Measurements from ENCODE around the gene HGF.

- TF ChIP-seq, protein P1, sequence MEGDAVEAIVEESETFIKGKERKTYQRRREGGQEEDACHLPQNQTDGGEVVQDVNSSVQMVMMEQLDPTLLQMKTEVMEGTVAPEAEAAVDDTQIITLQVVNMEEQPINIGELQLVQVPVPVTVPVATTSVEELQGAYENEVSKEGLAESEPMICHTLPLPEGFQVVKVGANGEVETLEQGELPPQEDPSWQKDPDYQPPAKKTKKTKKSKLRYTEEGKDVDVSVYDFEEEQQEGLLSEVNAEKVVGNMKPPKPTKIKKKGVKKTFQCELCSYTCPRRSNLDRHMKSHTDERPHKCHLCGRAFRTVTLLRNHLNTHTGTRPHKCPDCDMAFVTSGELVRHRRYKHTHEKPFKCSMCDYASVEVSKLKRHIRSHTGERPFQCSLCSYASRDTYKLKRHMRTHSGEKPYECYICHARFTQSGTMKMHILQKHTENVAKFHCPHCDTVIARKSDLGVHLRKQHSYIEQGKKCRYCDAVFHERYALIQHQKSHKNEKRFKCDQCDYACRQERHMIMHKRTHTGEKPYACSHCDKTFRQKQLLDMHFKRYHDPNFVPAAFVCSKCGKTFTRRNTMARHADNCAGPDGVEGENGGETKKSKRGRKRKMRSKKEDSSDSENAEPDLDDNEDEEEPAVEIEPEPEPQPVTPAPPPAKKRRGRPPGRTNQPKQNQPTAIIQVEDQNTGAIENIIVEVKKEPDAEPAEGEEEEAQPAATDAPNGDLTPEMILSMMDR (IDR thresholded peaks at IDR 0.05; ENCODE audit: poor library complexity), result no peak
- TF ChIP-seq EZH2phosphoT487 (IDR thresholded peaks at IDR 0.05; ENCODE audit: low read depth, severe bottlenecking, unreplicated experiment), result no peak
Observed at GRCh38 chr7:81715984-81716588, 53.8 kb downstream of the HGF start.

All from hepatocyte (in vitro differentiated cells).